H1 (cell line): Measurements from ENCODE around the gene SNORC. TPM values are rescaled to one million over a fixed set of nuclear protein-coding genes. Genes with fewer than 3 reads are reported as not detected.

Experiments
- CTCF ChIA-PET: fragments of 300-600 bp; sonication (Branson Sonifier 250); formaldehyde crosslinking; loops from one replicate; lab custom pipeline; 2021; ENCODE audit not compliant: partially characterized antibody; lab: Charles Lee
- POLR2A ChIA-PET: fragments of 300-600 bp; sonication (Branson Sonifier 250); formaldehyde crosslinking; loops from one replicate; lab custom pipeline; 2021; ENCODE audit warnings: inconsistent platforms; ENCODE audit not compliant: partially characterized antibody; lab: Charles Lee
- DNase-seq, 2 experiments: peaks; one replicate each; pipeline versions ENCODE4 v3.0.0 to v3.0.0-alpha.2; 2010 to 2022; ENCODE audit warnings: low spot score in 2 of 2, low read depth in 1 of 2, mixed read lengths in 1 of 2
- FAIRE-seq: peaks from 2 replicates; lab custom pipeline; 2011; peaks lifted over from hg19 to GRCh38; lab: Jason Lieb, UNC
- H2AFZ ChIP-seq: 2 replicates; pipeline ENCODE4 v1.8.1; 2012; ENCODE audit warnings: low read length, inconsistent platforms
- H2AK5ac ChIP-seq: 2 replicates; pipeline ENCODE4 v1.6.1; 2013; ENCODE audit warnings: low read depth, low read length
- H2BK120ac ChIP-seq: replicated peaks from 2 replicates; pipeline ENCODE3; 2013; ENCODE audit warnings: low read depth, low read length, inconsistent platforms
- H2BK12ac ChIP-seq: 2 replicates; pipeline ENCODE4 v1.6.1; 2013; ENCODE audit warnings: low read depth, low read length
- H2BK15ac ChIP-seq: 2 replicates; pipeline ENCODE4 v1.6.1; 2013; ENCODE audit warnings: low read length
- H2BK20ac ChIP-seq: 2 replicates; pipeline ENCODE4 v1.6.1; 2013; ENCODE audit warnings: low read length
- H2BK5ac ChIP-seq: 2 replicates; pipeline ENCODE4 v1.6.1; 2013; ENCODE audit warnings: low read depth, low read length
- H3K14ac ChIP-seq: 2 replicates; pipeline ENCODE4 v1.6.1; 2013; ENCODE audit warnings: inconsistent platforms; ENCODE audit not compliant: insufficient read length
- H3K18ac ChIP-seq: 2 replicates; pipeline ENCODE4 v1.6.1; 2013; ENCODE audit warnings: low read length; ENCODE audit errors: extremely low read depth
- H3K23ac ChIP-seq: 2 replicates; pipeline ENCODE4 v1.6.1; 2013; ENCODE audit warnings: inconsistent platforms; ENCODE audit not compliant: insufficient read length
- H3K23me2 ChIP-seq: 2 replicates; pipeline ENCODE4 v1.6.1; 2013; ENCODE audit warnings: low read depth, low read length
- H3K27ac ChIP-seq: 2 replicates; pipeline ENCODE4 v1.6.1; 2011; ENCODE audit warnings: low read depth, low read length, inconsistent platforms
- H3K27me3 ChIP-seq, 4 experiments: replicated peaks in 1 of 4; 1 replicate in 1 of 4; 2 replicates in 3 of 4; pipeline versions ENCODE4 v1.6.1 to v1.8.1; 2011 to 2013; ENCODE audit warnings: low read length in 3 of 4, mild to moderate bottlenecking in 3 of 4, inconsistent platforms in 2 of 4, mixed read lengths in 2 of 4, moderate library complexity in 1 of 4; ENCODE audit not compliant: control insufficient read depth in 3 of 4, insufficient read depth in 3 of 4; ENCODE audit errors: extremely low read depth in 1 of 4
- H3K36me3 ChIP-seq, 4 experiments: 2 replicates each; pipeline versions ENCODE4 v1.6.1 to v1.8.1; 2011 to 2013; ENCODE audit warnings: mild to moderate bottlenecking in 4 of 4, low read length in 3 of 4, moderate library complexity in 2 of 4, control low read depth in 1 of 4, inconsistent platforms in 1 of 4; ENCODE audit not compliant: insufficient read depth in 4 of 4, control insufficient read depth in 2 of 4
- H3K4ac ChIP-seq: replicated peaks from 2 replicates; pipeline ENCODE3; 2013; ENCODE audit warnings: low read length, low read depth, mixed read lengths, inconsistent platforms; ENCODE audit not compliant: insufficient read length
- H3K4me1 ChIP-seq, 4 experiments: replicated peaks in 1 of 4; 1 replicate in 1 of 4; 2 replicates in 3 of 4; pipeline versions ENCODE4 v1.6.1 to v1.8.1; 2011 to 2013; ENCODE audit warnings: low read length in 3 of 4, inconsistent platforms in 2 of 4, mixed read lengths in 1 of 4; ENCODE audit not compliant: insufficient read depth in 4 of 4, control insufficient read depth in 3 of 4
- H3K4me2 ChIP-seq, 2 experiments: 2 replicates each; pipeline versions ENCODE4 v1.6.1 to v1.8.1; 2011 to 2013; ENCODE audit warnings: low read depth in 2 of 2, low read length in 2 of 2, control low read depth in 1 of 2, inconsistent platforms in 1 of 2, mild to moderate bottlenecking in 1 of 2; ENCODE audit not compliant: insufficient read depth in 1 of 2
- H3K4me3 ChIP-seq, 4 experiments: fragments of 200-600, 300-600 bp in 1 of 4; sonication (generic), shearing (Covaris generic), sonication (Bioruptor Twin) in 1 of 4; 2 replicates each; pipeline versions ENCODE4 v1.5.1 to v1.8.1; 2011 to 2016; ENCODE audit warnings: low read length in 4 of 4, low read depth in 3 of 4, control low read depth in 2 of 4, inconsistent platforms in 2 of 4, mild to moderate bottlenecking in 2 of 4, mixed read lengths in 1 of 4, moderate library complexity in 1 of 4; ENCODE audit not compliant: insufficient read depth in 2 of 4; ENCODE audit errors: extremely low read depth in 1 of 4
- H3K56ac ChIP-seq: replicated peaks from 2 replicates; pipeline ENCODE3; 2013; ENCODE audit warnings: low read depth, mild to moderate bottlenecking, mixed read lengths, low read length, inconsistent platforms; ENCODE audit not compliant: insufficient read length
- H3K79me1 ChIP-seq: 2 replicates; pipeline ENCODE4 v1.6.1; 2013; ENCODE audit warnings: low read depth, low read length, control low read depth
- H3K79me2 ChIP-seq, 2 experiments: 2 replicates each; pipeline versions ENCODE4 v1.6.1 to v1.8.1; 2012 to 2013; ENCODE audit warnings: low read length in 2 of 2, mild to moderate bottlenecking in 2 of 2, inconsistent platforms in 1 of 2; ENCODE audit not compliant: insufficient read depth in 2 of 2, control insufficient read depth in 1 of 2
- H3K9ac ChIP-seq, 4 experiments: replicated peaks in 1 of 4; 1 replicate in 1 of 4; 2 replicates in 3 of 4; pipeline versions ENCODE4 v1.6.1 to v1.8.1; 2011 to 2013; ENCODE audit warnings: low read depth in 3 of 4, low read length in 3 of 4, control low read depth in 2 of 4, mild to moderate bottlenecking in 2 of 4, moderate library complexity in 2 of 4, inconsistent platforms in 1 of 4; ENCODE audit errors: extremely low read depth in 1 of 4
- H3K9me3 ChIP-seq, 2 experiments: 2 replicates each; pipeline versions ENCODE4 v1.6.1 to v1.8.1; 2012 to 2013; ENCODE audit warnings: mild to moderate bottlenecking in 2 of 2, moderate library complexity in 2 of 2, control low read depth in 1 of 2, inconsistent platforms in 1 of 2, low read depth in 1 of 2, low read length in 1 of 2, mixed read lengths in 1 of 2; ENCODE audit not compliant: insufficient read depth in 2 of 2
- H4K20me1 ChIP-seq, 2 experiments: replicated peaks in 1 of 2; 2 replicates each; pipeline versions ENCODE3 to v1.8.1; 2011 to 2013; ENCODE audit warnings: inconsistent platforms in 2 of 2, low read length in 2 of 2, mild to moderate bottlenecking in 1 of 2; ENCODE audit not compliant: insufficient read depth in 2 of 2, control insufficient read depth in 1 of 2
- H4K5ac ChIP-seq: 2 replicates; pipeline ENCODE4 v1.6.1; 2013; ENCODE audit warnings: low read length, low read depth, mixed read lengths, inconsistent platforms; ENCODE audit not compliant: insufficient read length
- H4K8ac ChIP-seq: 2 replicates; pipeline ENCODE4 v1.8.0; 2013; ENCODE audit warnings: mild to moderate bottlenecking, moderate library complexity, low read length, inconsistent platforms; ENCODE audit not compliant: insufficient read depth; ENCODE audit errors: extremely low read depth
- H4K91ac ChIP-seq: replicated peaks from 2 replicates; pipeline ENCODE3; 2013; ENCODE audit warnings: low read length, mixed read lengths, inconsistent platforms; ENCODE audit not compliant: insufficient read length
- CEBPB ChIP-seq: IDR thresholded peaks from 2 replicates; pipeline ENCODE4 v1.6.1; 2012; ENCODE audit warnings: low read depth, low read length
- GABPA ChIP-seq: IDR thresholded peaks from 2 replicates; pipeline ENCODE4 v1.6.1; 2011; ENCODE audit warnings: mild to moderate bottlenecking, low read length, moderate library complexity, borderline replicate concordance; ENCODE audit not compliant: insufficient read depth
- RNF2 ChIP-seq: fragments of 200-900, 300-1000 bp; sonication (generic); IDR thresholded peaks from 2 replicates; pipeline ENCODE4 v1.7.1; 2016; ENCODE audit warnings: borderline replicate concordance, low read depth, mild to moderate bottlenecking, antibody characterized with exemption, low read length; ENCODE audit not compliant: poor library complexity, severe bottlenecking; ENCODE audit errors: missing control alignments
- SP2 ChIP-seq: IDR thresholded peaks from 2 replicates; pipeline ENCODE4 v1.6.1; 2012; ENCODE audit warnings: mild to moderate bottlenecking, low read length, inconsistent platforms
- TBP ChIP-seq: IDR thresholded peaks from 2 replicates; pipeline ENCODE4 v1.6.1; 2011; ENCODE audit warnings: low read depth, low read length, improper control_type of control experiment
- TCF12 ChIP-seq: IDR thresholded peaks from 2 replicates; pipeline ENCODE4 v1.6.1; 2011; ENCODE audit warnings: low read depth, mild to moderate bottlenecking, low read length
- TEAD4 ChIP-seq: IDR thresholded peaks from 2 replicates; pipeline ENCODE4 v1.6.1; 2012; ENCODE audit warnings: low read depth, low read length, inconsistent platforms, mixed read lengths
- WGBS, 2 experiments: shearing (Covaris generic) in 1 of 2; methylation state at CpG; one replicate each; pipeline versions ENCODE4 v1.1.6 to v1.1.7; 2013 to 2015; ENCODE audit warnings: low lambda C conversion rate in 2 of 2, mixed read lengths in 2 of 2, inconsistent platforms in 1 of 2, low coverage in 1 of 2, missing lambda C conversion rate in 1 of 2; ENCODE audit not compliant: insufficient replicate concordance in 2 of 2, insufficient coverage in 1 of 2, insufficient read length in 1 of 2; ENCODE audit errors: extremely low coverage in 1 of 2, missing lambda C conversion rate in 1 of 2; 5-methylcytosine and 5-hydroxymethylcytosine counted together
- polyA plus RNA-seq, 7 experiments: library from polyadenylated mRNA; depleted of rRNA in 3 of 7; stranded (reverse) in 5 of 7; unstranded in 2 of 7; fragments of >200 nt in 5 of 7; fragments of 200-250 nt in 2 of 7; gene quantifications; 1 replicate in 5 of 7; 2 replicates in 1 of 7; 4 replicates in 1 of 7; pipeline versions ENCODE4 v1.2.1 to v1.2.3, GENCODE V29; 2011 to 2013; ENCODE audit warnings: missing spikeins in 2 of 7, mixed read lengths in 2 of 7
- total RNA-seq: library from RNA; stranded (reverse); fragmentation: NEBNext Ultra II Directional; extraction: Animal tissue kit (Norgen Biotek cat#: 25700); gene quantifications from 2 replicates; pipeline ENCODE4 v1.2.1, GENCODE V29; 2021
- TF ChIP-seq, protein P1 (sequence below), 3 experiments: IDR thresholded peaks; 1 replicate in 2 of 3; 2 replicates in 1 of 3; pipeline versions ENCODE4 v1.5.1 to v1.6.1; 2011; ENCODE audit warnings: low read length in 3 of 3, mild to moderate bottlenecking in 3 of 3, inconsistent platforms in 2 of 3, low read depth in 1 of 3, moderate library complexity in 1 of 3; ENCODE audit not compliant: insufficient read depth in 1 of 3; ENCODE audit errors: control extremely low read depth in 1 of 3
- TF ChIP-seq, protein P2 (sequence below): IDR thresholded peaks from 2 replicates; pipeline ENCODE4 v1.6.1; 2012; ENCODE audit warnings: inconsistent platforms
- TF ChIP-seq, protein P3 (sequence below): IDR thresholded peaks from 2 replicates; pipeline ENCODE4 v1.6.1; 2011; ENCODE audit warnings: low read depth, mild to moderate bottlenecking, low read length; ENCODE audit not compliant: insufficient read depth

SNORC gene
- total and polyA plus RNA-seq, 2 of the 8 experiments (the other 6 are each of a cell fraction or from before 2014, with no cell fraction given): 1.6 to 1.8 TPM

GRCh38 chr2:232839411-232840079 is 30.5 kb upstream of the SNORC start:
- H2AFZ ChIP-seq: no peak overlapping the region
- no peak overlapping the region for H3K27ac ChIP-seq
- no peaks in the 10 kb centered on the region for H3K79me1 ChIP-seq
- H3K56ac ChIP-seq: no peak overlapping the region
- CTCF ChIA-PET: interaction anchor here (1.0 kb wide), 1 partner anchor 144 kb away, joined by 3 read pairs; no protein-coding TSS in a partner anchor
- H4K20me1 ChIP-seq: no peaks in the 10 kb centered on the region
- WGBS, 2 experiments: 82% methylated on average over 9 of the region's 9 CpGs; no CpG with 5 or more reads in 1 of the 2 experiments
- no peak overlapping the region for H3K4me3 ChIP-seq
- no peaks in the 10 kb centered on the region for H3K27me3 ChIP-seq
- H3K9ac ChIP-seq: no peak overlapping the region
- H4K91ac ChIP-seq: no peak overlapping the region
- POLR2A ChIA-PET: no interaction called here
- no peak overlapping the region for H3K23ac ChIP-seq
- H2BK20ac ChIP-seq: no peak overlapping the region
- no peak for DNase-seq
- peaks cover 5 to 41% (median 25%) of the 10 kb centered on the region in 4 experiments for H3K36me3 ChIP-seq
- H3K14ac ChIP-seq: no peak overlapping the region
- H2BK15ac ChIP-seq: no peak overlapping the region
- H4K5ac ChIP-seq: no peak overlapping the region
- no peak overlapping the region for H3K4me2 ChIP-seq
- no peak overlapping the region for H3K4ac ChIP-seq
- no peak overlapping the region for H4K8ac ChIP-seq
- H3K18ac ChIP-seq: no peak overlapping the region
- no peaks in the 10 kb centered on the region for H3K4me1 ChIP-seq
- H2BK5ac ChIP-seq: no peak overlapping the region
- H3K79me2 ChIP-seq: no peaks in the 10 kb centered on the region
- no peak overlapping the region for H2AK5ac ChIP-seq
- no peak overlapping the region for H2BK12ac ChIP-seq
- no peak overlapping the region for H2BK120ac ChIP-seq
- no peak for FAIRE-seq
- no peaks in the 10 kb centered on the region for H3K23me2 ChIP-seq
- no peaks in the 10 kb centered on the region for H3K9me3 ChIP-seq
- TF ChIP-seq GABPA (no peak), CEBPB (no peak), SP2 (no peak), RNF2 (no peak), TEAD4 (no peak), TBP (no peak), TCF12 (no peak)
- TF ChIP-seq, protein P1, sequence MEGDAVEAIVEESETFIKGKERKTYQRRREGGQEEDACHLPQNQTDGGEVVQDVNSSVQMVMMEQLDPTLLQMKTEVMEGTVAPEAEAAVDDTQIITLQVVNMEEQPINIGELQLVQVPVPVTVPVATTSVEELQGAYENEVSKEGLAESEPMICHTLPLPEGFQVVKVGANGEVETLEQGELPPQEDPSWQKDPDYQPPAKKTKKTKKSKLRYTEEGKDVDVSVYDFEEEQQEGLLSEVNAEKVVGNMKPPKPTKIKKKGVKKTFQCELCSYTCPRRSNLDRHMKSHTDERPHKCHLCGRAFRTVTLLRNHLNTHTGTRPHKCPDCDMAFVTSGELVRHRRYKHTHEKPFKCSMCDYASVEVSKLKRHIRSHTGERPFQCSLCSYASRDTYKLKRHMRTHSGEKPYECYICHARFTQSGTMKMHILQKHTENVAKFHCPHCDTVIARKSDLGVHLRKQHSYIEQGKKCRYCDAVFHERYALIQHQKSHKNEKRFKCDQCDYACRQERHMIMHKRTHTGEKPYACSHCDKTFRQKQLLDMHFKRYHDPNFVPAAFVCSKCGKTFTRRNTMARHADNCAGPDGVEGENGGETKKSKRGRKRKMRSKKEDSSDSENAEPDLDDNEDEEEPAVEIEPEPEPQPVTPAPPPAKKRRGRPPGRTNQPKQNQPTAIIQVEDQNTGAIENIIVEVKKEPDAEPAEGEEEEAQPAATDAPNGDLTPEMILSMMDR (IDR thresholded peaks at IDR 0.05; ENCODE audit: control extremely low read depth in 1 of 3, insufficient read depth in 1 of 3, low read depth in 1 of 3, low read length in 3 of 3): no peak
- TF ChIP-seq, protein P2, sequence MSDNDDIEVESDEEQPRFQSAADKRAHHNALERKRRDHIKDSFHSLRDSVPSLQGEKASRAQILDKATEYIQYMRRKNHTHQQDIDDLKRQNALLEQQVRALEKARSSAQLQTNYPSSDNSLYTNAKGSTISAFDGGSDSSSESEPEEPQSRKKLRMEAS: no peak
- TF ChIP-seq, protein P3, sequence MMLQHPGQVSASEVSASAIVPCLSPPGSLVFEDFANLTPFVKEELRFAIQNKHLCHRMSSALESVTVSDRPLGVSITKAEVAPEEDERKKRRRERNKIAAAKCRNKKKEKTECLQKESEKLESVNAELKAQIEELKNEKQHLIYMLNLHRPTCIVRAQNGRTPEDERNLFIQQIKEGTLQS: no peak
